DMS53 (cell line): Measurements from ENCODE around the gene JDP2.

ENCODE experiments used
- DNase-seq: peaks from one replicate; lab custom pipeline; 2025; lab: John Stamatoyannopoulos, UW

Gene JDP2

DNA sequence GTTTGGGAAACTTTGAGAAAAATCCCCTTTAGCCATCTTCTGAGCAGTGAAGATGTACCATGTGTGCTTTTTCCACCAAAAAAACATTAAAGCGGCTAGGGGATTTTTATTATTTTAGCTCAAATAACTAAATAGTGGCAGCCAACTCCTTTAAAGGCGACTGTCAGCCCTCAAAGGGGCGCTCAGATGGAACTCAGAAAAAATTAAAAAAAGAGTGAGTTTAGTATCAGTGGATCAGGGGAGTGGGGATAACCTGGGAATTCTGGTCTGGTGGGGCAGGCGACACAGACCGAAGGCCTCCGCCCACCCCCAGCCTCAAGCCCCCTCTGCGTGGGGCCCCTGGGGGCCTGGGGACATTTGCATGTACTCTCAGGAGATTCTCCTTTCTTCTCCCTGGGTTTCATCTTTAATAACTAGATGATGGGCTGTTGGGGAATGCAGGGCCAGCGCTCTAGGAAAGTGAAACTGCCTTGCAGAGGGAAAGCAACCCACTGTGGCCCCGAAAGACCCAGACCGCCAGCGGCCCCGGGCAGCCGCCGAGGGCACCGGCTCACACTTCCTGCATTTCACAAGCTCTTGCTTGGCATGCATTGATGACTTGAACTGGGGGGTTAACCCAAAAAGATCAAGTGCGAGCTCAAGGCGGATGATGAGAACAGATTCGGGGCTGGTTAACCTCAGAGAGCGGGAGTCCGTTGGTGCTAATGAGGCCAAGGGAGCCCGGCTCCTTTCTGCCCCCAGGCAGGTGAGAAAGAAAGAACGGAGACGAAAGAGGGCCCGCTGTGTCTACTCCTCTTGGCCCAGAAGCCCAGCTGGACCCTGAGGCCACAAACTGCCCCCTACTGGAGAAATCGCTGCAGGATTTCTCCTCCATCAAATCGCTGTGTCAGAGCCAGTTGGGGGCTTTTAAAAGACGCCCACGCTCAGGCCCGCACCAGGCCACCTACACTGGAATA lies 87.1 kb downstream of the JDP2 start:
- no peak for DNase-seq

DNA sequence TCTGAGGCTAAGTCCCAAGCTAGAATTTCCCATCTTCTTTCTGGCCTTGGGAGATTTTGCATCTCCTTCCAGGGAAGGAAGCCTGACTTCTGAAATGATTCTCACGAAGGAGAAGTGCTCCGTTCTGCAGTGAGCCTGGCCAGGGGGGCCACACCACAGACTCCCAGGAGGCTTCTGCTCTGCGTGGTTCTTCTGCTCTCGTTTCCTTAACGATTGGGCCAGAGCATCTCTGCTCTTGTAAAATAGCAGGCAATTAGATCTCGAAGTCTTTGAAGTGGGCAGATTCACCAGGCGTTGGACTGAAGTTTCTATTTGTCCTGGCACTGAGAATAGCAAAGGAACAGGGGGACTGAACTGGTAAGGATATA lies 87.8 kb downstream of the JDP2 start:
- no peak for DNase-seq

DNA sequence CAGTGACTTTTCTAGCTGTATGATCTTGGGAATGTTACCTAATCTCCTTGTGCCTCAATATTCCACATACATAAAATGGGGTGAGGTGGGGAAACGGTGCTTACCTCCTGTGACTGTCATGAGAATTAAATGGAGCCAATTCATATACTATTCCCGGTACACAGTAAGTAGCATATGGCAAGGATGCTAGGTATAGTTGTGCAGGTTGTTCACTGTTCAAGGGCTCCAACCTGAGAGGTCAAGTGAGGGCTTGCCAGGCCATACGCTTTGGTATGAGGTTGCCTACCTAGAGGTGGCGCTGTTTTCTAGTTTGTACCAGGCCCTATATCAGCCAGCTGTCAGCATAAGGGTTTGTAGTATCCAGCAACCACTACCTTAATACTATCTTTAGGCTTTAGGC lies 90.8 kb downstream of the JDP2 start:
- DNase-seq: peak; percentile 81

DNA sequence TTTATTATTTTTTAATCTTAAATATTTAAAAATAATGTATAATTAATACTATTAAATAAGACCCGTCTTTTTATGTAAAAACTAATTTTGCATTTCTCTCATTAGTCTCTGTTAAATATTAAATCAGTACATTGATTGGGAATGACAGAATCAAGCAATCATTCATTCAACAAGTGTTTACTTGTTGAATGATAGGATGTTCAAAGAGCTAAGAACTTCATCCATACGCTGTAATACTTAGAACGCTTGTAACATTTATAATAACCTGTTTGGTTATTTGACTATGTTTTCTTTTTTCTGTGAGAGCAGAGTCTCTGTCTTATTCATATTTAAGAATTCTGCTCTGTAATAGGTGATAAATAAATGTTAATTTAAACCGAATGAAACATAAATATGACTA lies 91.6 kb downstream of the JDP2 start:
- no peak for DNase-seq

DNA sequence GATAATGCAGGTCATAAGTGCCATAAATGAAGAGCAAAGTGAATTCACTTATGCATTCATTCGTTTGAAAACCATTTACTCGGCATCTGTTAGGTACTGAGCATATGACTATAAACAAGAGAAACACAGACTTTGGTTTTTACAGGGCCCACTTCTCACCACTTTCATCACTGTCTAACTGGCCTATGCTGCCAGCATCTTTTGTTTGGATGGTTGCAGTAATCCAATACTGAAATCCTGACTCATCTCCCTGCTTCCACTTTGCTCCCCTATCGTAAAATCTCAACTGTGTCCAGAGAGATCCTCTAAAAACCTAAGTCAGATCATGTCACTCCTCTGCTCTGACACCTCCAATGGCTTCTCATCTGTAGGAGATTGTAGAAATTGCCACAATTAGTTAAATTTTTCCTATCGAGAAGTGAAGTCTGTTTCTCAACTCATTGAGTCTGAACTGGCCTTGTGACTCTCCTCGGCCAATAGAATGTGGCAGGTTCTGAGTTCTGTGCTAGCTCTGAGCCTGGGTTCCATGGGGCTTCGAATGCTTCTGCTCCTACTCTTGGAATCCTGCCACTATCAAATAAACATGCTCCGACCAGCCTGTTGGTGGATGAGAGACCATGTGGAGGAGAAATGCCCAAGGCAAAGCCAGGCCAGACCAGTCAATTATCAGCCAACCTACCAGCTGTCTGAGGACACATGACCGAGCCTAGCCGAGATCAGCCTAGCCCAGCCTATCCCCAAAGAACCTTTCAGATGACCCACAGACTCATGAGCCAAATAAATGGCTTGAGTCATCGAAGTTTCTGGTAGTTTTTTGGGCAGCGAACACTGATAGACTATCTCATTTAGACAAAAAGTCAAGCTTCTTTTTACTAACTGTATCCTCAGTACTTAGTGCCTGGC lies 92.3 kb downstream of the JDP2 start:
- peak; percentile 10 for DNase-seq

DNA sequence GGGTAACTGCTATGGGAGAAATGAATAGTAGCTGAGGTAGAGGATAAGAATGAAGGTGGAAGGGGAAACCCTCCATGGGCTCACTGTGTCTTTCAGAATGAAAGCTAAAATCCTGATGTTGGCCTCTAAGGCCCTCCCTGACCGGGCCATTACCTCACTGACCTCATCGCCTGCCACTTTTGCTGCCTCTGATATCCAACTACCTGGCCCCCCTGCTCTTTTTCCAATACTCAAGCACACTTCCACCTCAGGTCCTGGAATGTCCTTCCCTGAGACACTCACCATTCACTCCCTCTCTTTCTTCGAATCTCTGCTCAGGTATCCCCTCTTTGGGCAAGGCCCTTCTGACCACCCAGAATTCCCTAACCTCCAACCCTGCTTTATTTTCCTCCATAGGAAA lies 93.0 kb downstream of the JDP2 start:
- no peak for DNase-seq

DNA sequence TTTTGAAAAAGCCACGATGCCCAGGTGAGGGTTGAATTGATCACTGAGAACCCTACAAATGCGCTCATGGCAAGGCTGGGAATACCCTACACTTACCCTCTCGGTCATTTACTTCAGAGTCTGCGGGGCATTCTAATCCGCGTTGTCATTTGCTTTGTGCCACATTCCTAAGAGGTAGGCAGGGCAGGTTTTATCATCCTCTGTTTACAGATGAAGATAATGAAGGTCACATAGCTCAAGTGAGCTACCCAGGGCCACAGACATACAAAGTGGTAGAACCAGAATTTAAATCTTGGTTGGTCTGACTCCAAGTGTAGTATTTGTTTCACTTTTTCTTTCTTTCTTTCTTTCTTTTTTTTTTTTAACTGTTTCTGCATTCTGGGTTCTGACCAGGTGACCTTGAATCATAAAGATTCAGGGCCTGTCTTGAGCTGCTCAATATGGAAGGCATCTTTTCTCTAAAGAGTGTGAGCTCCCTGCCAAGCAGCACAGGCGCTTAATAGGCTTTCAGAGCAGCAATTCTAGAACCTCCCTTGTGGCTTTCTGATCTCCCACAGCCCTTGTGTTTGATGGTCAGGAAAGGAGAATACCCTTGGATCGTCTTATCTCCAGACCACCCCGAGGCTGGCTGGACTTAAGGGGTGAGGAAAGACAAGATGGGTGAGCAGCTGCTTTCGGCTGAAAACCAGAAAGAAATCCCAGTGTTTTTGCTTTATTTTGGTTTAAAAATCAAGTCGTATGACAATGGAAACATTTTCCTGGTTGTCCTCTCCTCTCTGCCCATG lies 93.8 kb downstream of the JDP2 start:
- peak; percentile 29 for DNase-seq

DNA sequence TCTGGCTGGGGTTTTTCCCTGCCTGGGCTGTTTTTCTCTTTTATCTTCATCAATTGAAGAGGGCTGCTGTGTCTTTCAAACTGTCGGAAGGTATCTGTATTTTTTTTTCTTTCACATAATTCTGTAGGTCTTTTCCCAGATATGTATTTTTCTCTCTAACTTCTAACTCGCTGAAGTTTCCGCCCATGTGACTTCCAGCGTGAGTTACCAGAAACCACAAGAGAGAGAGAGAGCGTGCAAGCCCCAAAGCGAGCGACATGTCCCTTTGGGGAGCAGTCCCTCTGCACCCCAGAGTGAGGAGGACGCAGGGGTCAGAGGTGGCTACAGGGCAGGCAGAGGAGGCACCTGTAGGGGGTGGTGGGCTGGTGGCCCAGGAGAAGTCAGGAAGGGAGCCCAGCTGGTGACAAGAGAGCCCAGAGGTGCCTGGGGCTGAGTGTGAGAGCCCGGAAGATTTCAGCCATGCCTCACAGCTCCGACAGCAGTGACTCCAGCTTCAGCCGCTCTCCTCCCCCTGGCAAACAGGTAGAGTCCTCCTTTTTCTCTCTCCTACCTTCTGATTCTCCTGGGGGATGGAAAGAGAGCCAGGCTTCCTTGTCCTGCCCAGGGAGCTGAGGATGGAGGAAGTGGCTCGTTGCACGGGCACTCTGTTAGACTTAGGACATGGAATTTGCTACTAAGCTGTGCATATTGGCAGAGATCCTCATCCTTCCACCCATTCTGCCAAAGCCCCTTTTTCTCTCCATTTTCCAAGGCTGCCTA lies 94.6 kb downstream of the JDP2 start, which contains the start of gene BATF:
BATF (plus strand) TSS at position 246 of the 759 bp plus-strand sequence; CDS start at position 460, 214 bp downstream.
- DNase-seq: peak; percentile 51

DNA sequence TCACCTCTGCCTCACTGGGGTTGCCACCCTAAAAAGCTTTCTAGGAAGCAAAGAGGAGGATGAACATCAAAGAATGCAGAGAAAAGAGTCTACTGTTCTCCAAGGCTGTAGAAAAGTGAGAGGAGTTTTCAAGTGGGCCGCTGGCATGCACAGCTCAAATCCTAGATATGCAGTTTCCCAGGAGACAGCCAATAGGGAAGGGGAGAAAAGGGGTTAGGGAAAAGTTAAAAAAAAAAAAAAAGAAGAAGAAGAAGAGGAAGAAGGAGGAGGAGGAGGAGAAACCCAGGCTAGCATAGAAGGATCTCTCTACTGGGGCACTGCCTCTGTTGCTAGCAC lies 95.1 kb downstream of the JDP2 start:
- DNase-seq: no peak
